Right ventricle myocardium inferior (tissue), 1 donor: ENCODE data around the gene IL34. TPM values are rescaled to one million over a fixed set of nuclear protein-coding genes. Genes with fewer than 3 reads are reported as not detected.

ENCODE experiments used
- ATAC-seq: fragments of 200-7000 bp; cut with Tn5 transposase; one replicate; pipeline ENCODE4 v1.9.1; 2020; ENCODE audit warnings: mild to moderate bottlenecking, moderate library complexity
- DNase-seq: peaks from one replicate; pipeline ENCODE4 v3.0.0; 2021; ENCODE audit errors: missing footprints
- intact Hi-C: fragments of 100-400 bp; cut with DNase I; formaldehyde crosslinking; loops from one replicate; pipeline ENCODE4 v1.11.0; 2022
- total RNA-seq: library from RNA; stranded (reverse); fragmentation: NEBNext Ultra II Directional; extraction: Animal tissue kit (Norgen Biotek cat#: 25700); gene quantifications from one replicate; pipeline ENCODE4 v1.2.1, GENCODE V29; 2021
- donor health status: DM: no; HTN: yes; CAD: no; lungs with severe emphysema.

Gene IL34
- total RNA-seq, 1 donor from 2014 or later = 2.0 TPM

DNA sequence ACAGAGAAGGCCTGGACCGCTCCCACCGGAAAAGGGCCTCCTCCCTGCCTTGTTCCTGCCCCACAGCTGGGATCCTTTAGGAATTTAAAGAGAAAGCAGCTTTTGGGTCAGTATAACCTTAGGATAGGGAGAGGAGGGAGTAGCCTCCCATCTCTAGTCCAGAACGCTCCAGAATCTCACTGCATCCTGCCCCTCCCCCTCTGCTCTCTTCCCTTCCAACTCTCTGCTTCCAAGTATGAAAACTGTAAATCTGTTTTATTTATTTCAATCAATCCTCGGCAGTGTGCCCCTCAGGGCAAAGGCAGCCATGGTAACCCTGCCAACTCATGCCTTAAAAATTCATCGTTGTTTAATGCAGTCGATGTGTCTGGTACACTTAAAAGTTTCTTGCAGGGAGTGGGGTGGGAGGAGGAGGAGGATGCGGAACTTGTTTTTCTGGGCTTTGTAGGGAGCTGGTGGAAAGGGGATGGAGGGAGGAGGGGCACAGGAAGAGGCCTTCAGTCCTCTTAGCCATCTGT, 60.6 kb downstream of the IL34 start:
- peak; percentile 21 for ATAC-seq
- intact Hi-C loops = no loop called here
- DNase-seq = no peak

DNA sequence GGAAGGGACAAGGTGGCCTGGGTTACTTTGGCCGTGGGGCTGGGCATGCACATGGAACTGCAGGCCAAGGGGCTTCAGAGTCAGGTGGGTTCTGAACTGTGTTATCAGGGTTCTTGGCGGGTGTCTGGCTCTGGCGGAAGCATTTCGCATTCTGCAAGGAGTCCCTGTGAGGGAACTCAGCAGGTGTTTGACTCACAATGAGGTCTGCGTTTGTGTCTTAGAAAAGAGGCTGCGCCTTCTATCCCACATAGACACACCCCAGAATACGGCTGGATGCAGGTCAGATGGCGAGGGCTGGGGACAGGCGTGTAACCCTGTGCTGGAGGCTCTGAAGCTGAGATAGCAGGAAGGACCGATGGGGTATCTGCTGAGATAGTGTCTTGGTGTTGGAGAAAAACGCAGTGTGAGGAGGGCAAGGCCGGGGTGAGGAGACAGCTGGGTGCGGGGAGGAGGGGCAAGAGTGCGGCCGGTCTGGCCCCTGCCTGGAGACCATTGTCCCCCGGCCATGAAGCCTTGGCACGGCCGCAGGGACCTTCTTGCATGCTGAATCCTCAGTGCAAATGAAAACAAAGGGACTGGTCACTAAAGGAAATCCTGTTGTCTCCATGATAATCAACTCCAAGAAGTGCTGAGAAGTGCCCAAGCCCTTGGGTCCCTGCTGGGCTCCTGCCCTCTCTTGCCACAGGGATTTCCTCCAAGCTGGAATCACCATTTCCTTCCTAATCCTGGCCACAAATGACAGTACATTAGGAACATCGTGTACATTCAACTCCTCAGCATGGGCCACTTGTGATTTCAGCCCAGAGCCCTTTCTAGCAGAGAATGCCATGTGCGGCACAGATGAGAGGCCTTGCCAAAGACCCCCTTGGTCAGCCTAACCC, 62.2 kb downstream of the IL34 start:
- ATAC-seq (no peak), DNase-seq (no peak)
- intact Hi-C loops = no loop called here

DNA sequence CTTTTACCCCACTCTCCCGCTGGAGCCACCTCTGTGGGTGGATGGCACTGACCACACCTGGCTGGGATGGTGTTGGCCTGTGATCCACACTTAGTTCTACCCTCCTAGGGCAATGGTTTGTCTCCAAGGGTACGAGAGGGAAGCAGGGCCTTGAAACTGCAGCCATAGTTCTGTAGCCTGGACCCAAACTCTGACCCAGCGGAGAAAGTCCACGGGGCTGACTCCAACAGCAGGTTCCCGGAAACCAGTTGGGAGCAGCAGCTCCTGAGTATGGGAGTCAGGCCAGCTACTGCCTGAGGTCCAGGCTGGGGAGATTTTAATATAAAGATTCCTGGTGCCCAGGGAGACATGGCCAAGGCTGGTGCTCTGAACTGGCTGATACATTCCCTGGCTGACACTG, 63.1 kb downstream of the IL34 start:
- DNase-seq (no peak), ATAC-seq (no peak)
- intact Hi-C loops = no loop called here

DNA sequence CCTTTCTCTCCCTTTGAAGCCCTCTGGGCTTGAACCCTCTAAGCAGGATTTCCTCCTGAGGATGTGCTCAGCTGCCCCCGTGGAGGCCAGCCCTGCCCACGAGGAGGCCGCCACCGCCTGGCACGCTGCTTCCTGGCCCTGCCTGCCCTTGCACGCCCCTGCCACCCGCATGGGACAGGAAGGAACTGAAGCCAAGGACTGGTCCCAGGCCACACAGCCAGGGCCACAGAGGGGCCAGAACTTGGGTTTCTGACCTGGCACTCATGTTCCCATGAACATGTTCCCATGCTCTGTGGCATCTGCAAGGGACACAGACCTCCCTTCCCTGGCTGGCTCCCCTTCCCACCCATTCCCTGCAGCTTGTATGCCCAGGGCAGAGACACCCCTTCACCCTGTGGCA, 63.6 kb downstream of the IL34 start:
- no peak for DNase-seq
- ATAC-seq = no peak
- intact Hi-C loops = no loop called here

Other genes with a start within 250 kb of the IL34 start
- 25.6 TPM for gene ST3GAL2, start 207.5 kb upstream of the IL34 start, total RNA-seq
- gene FCSK, start 192.0 kb upstream of the IL34 start, total RNA-seq = 7.5 TPM
- gene COG4, start 123.0 kb upstream of the IL34 start, total RNA-seq = 46.5 TPM
- 131 TPM for gene SF3B3, start 122.7 kb upstream of the IL34 start, total RNA-seq
- 88.4 TPM for gene MTSS2, start 39.5 kb downstream of the IL34 start, total RNA-seq
- gene VAC14, start 154.6 kb downstream of the IL34 start, total RNA-seq = 21.7 TPM